PC-3 (cell line): ENCODE results near the gene DCTN3.

ENCODE experiments used
- EZH2 ChIP-seq: fragments of 300-600 bp; sonication (generic); IDR thresholded peaks from one replicate; pipeline ENCODE4 v1.6.1; 2017; ENCODE audit warnings: antibody characterized with exemption, mild to moderate bottlenecking, low read length; ENCODE audit not compliant: unreplicated experiment
- EZH2phosphoT487 ChIP-seq: fragments of 300-600 bp; sonication (generic); IDR thresholded peaks from 2 replicates; pipeline ENCODE4 v1.6.1; 2018; ENCODE audit warnings: mild to moderate bottlenecking, antibody characterized with exemption, low read length, borderline replicate concordance
- TF ChIP-seq, protein P1 (sequence below): fragments of 300-600 bp; sonication (generic); conservative IDR thresholded peaks from 2 replicates; pipeline ENCODE4 v1.5.1; 2017; ENCODE audit warnings: antibody characterized with exemption, low read depth, mild to moderate bottlenecking, low read length

GRCh38 chr9:34578241-34579103, 41.8 kb downstream of the DCTN3 start:
- TF ChIP-seq, protein P1, sequence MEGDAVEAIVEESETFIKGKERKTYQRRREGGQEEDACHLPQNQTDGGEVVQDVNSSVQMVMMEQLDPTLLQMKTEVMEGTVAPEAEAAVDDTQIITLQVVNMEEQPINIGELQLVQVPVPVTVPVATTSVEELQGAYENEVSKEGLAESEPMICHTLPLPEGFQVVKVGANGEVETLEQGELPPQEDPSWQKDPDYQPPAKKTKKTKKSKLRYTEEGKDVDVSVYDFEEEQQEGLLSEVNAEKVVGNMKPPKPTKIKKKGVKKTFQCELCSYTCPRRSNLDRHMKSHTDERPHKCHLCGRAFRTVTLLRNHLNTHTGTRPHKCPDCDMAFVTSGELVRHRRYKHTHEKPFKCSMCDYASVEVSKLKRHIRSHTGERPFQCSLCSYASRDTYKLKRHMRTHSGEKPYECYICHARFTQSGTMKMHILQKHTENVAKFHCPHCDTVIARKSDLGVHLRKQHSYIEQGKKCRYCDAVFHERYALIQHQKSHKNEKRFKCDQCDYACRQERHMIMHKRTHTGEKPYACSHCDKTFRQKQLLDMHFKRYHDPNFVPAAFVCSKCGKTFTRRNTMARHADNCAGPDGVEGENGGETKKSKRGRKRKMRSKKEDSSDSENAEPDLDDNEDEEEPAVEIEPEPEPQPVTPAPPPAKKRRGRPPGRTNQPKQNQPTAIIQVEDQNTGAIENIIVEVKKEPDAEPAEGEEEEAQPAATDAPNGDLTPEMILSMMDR: no peak
- TF ChIP-seq EZH2 (no peak), EZH2phosphoT487 (no peak)
